HTR-8/SVneo (cell line): ENCODE measurements around the gene CXCL16.

ENCODE experiments used
- DNase-seq: peaks from one replicate; pipeline ENCODE4 v3.0.0; 2011; ENCODE audit warnings: low spot score, mixed read lengths; ENCODE audit not compliant: insufficient read length
- FAIRE-seq: peaks from 2 replicates; lab custom pipeline; 2011; peaks lifted over from hg19 to GRCh38; lab: Jason Lieb, UNC

CXCL16 gene

GRCh38 chr17:4739122-4740024 lies at the start of gene CXCL16, which contains the start of gene ZMYND15:
Gene CXCL16, minus strand, starts transcription at chr17:4739928. Its CDS starts 589 bp downstream, at chr17:4739339.
Gene ZMYND15, plus strand, starts transcription at chr17:4739833. Its CDS starts 716 bp downstream, at chr17:4740549.
- DNase-seq (peak; percentile 46), FAIRE-seq (peak; percentile 68)

DNA sequence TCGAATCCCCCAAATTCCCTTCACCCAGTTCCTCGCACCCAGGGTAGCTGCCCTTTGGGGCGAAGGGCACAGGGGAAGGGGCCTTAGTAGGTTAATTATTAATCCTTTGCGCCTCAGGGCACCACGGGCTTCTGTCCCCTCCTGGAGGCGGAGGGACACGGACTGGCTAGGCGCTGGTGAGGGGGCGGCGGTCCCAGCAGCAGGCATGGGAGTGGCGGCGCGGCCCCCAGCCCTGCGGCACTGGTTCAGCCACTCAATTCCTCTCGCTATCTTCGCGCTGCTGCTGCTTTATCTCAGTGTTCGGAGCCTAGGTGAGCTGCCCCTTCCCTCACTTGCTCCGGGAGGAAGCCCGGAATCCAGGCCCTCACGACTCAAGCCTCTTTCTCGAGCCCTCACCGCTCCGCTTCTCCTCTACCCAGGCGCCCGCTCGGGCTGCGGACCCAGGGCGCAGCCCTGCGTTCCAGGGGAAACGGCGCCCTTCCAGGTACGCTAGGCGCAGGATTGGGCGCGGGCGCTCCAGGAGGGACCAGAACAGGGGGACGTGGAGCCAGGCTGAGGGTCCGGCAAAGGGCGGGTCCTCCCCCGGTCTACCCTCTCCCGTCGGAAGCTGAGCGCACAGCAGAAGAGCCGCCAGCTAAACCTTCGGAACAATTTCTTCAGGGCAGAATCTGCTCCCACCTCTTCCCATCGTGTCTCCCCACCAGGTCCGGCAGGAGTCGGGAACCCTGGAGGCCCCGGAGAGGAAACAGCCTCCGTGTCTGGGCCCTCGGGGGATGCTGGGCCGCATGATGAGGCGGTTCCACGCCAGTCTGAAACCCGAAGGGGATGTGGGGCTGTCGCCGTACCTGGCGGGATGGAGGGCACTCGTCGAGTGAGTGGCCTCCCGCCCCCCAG lies 49.3 kb upstream of the CXCL16 start, which contains the start of gene GLTPD2:
TSS of gene GLTPD2 (plus strand) at position 158 of the 894 bp plus-strand sequence. CDS start at position 206, 48 bp downstream.
- no peak for FAIRE-seq

GRCh38 chr17:4788159-4788806 lies 48.6 kb upstream of the CXCL16 start:
- FAIRE-seq: no peak
- DNase-seq: no peak

More for the DNA sequence above, 49.3 kb upstream of the CXCL16 start, which contains the start of gene GLTPD2:
- no peak for DNase-seq

DNA sequence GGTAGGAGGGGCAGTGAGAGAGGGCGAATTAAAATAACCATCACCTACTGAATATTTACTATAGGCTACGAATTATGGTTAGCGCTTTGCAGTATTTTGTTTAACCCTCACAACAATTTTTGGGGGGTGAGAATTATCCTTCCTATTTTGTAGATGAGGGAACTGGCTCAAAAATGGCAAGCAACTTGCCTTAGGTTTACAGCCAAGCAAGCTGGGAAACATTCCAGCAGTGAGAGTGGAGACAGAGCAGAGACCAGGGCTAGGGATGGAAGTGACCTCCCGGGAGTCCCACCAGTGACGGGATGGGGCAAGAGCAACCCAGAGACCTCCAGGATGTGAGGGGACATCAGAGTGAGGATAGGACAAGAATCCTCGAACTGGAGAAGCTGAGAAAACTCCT lies 46.8 kb upstream of the CXCL16 start:
- FAIRE-seq: no peak
- no peak for DNase-seq

DNA sequence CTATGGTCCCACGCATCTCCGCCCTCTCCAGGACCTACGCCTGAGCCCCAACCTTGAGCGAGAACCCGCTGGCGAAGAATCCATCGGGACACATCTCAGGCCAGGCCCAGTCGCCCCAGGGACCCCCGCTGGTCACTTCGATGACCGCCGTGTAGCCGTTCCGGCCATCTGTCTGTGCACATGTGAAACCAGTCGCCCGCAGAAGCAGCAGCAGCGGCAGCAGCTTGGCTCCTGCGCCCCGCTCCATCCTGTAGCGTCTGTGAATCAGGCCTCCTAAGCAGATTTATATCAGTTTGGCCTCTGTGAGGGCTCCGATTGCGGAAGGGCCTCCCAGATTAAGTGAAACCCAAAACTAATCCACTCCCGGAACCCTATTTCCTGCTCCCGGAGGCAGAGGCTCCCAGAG lies 46.4 kb upstream of the CXCL16 start, which contains the start of gene VMO1:
TSS of gene VMO1 (minus strand) at position 259 of the 406 bp plus-strand sequence. CDS start at position 247, 12 bp downstream.
- FAIRE-seq: no peak
- DNase-seq: no peak

GRCh38 chr17:4785311-4786105 lies 45.8 kb upstream of the CXCL16 start:
- no peak for FAIRE-seq
- no peak for DNase-seq

GRCh38 chr17:4782652-4783051 lies 42.9 kb upstream of the CXCL16 start:
- DNase-seq (no peak), FAIRE-seq (no peak)

DNA sequence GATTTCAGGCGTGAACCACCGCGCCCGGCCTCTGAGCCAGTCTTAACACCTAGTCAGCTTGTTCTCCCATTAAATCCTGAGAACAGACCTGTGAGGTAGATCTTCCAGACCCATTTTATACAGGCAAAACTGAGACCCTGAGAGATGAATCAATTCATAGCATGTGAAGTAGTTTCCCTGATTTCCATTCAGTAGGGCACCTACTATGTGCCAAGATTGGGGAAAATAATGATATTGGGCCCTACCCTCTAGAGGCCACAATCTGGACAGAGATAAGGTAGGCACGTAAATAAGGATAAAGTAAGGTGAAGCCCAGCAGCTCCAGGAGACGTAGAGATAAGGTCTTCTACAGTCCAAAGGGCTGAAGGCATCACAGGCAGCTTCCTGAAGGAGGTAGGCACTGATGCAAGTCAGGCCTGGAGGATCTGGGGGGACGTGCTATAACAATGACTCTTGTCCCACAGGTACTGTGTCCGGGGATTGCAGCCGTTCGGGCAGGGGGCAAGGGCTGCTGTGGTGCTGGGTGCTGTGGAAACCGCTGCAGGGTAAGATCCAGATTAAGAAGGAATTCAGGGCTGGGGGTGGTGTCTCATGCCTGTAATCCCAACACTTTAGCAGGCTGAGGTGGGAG lies 40.7 kb upstream of the CXCL16 start:
- FAIRE-seq (no peak), DNase-seq (no peak)

DNA sequence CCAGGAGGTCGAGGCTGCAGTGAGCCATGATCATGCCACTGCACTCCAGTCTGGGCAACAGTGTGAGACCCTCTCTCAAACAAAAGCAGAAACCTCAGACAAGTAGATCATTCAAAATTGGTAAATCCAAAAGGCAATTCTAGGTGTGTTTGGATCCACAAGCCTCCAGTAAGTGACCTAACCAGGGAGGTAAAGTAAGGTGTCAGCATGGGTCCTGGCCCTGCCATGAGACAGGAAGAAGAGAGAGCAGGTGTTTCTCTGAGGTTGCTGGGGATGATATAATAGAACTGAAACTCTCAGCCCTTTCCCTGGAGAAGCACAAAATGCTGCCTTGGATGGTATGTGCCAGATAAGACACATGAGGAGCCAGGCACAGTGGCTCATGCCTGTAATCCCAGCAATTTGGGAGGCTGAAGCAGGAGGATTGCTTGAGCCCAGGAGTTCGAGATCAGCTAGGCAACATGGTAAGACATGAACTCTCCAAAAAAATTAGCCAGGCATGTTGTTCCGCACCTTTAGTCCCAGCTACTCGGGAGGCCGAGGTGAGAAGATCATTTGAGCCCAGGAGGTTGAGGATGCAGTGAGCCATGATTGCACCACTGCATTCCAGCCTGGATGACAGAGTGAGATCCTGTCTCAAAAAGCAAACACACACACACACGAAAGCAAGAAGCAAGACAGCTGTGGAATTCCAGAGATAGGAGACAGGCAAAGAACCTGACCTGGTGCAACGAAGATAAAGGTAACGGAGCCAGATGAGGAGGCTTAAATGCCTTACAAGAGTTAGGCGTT lies 38.4 kb upstream of the CXCL16 start:
- DNase-seq: no peak
- FAIRE-seq: no peak

GRCh38 chr17:4772235-4772613 lies 32.5 kb upstream of the CXCL16 start:
- no peak for FAIRE-seq
- DNase-seq: no peak

- peak; percentile 28 for FAIRE-seq
- no peak for DNase-seq
Observed at GRCh38 chr17:4771519-4772234, 31.9 kb upstream of the CXCL16 start, which contains the start of gene TM4SF5. Gene TM4SF5, plus strand, starts transcription at chr17:4771886. Its CDS starts 37 bp downstream, at chr17:4771923.

GRCh38 chr17:4769628-4770027 lies 29.9 kb upstream of the CXCL16 start:
- FAIRE-seq (no peak), DNase-seq (no peak)

GRCh38 chr17:4768298-4768697 lies 28.6 kb upstream of the CXCL16 start:
- FAIRE-seq: no peak
- DNase-seq: no peak

DNA sequence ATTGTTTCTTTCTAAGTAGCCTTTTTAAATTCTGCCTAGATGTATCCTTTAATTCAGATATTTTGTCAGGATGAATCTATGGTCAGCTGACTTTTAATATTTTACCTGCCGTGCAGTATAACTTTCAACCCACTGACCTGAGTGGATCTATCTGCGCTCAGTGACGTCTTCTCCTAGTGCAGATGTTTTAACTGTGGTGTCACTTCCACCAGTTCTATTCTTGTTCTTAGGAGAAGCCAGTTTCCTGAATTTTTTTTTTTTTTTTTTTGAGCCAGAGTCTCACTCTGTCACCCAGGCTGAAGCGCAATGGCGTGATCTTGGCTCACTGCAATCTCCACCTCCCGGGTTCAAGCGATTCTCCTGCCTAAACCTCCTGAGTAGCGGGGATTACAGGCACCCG lies 27.0 kb upstream of the CXCL16 start:
- FAIRE-seq: no peak
- DNase-seq: no peak

GRCh38 chr17:4766201-4766600 lies 26.5 kb upstream of the CXCL16 start:
- FAIRE-seq (no peak), DNase-seq (no peak)

DNA sequence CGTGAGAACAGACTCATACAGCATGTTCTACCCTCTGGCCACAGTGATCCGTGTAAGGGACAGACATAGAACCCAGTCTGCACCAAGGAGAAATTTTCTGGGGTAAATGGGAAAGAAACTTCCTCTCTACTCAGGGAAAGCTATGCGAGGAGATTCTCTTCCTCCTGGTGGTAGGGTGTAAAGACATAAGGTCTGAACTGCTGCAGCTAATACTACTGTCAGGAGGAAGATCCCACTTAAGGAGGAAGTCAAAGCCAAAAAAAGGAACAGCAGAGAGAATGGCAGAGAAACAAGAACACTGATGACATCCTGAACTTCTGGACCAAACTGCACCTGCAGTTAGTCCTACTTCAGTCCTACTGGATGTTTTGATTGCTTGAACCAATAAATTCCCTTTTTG lies 24.9 kb upstream of the CXCL16 start:
- no peak for FAIRE-seq

GRCh38 chr17:4759776-4760236 lies 20.1 kb upstream of the CXCL16 start:
- no peak for FAIRE-seq

More for the DNA sequence above, 24.9 kb upstream of the CXCL16 start:
- DNase-seq: no peak

More at GRCh38 chr17:4759776-4760236, 20.1 kb upstream of the CXCL16 start:
- no peak for DNase-seq
